Measurements from ENCODE around the gene ENOX1.

- TF ChIP-seq ARNT (IDR thresholded peaks at IDR 0.05), result no peak
- TF ChIP-seq TARDBP (IDR thresholded peaks at IDR 0.05), result no peak
- no peak for TF ChIP-seq L3MBTL2 (conservative IDR thresholded peaks at IDR 0.05)
- TF ChIP-seq LEF1 (IDR thresholded peaks at IDR 0.05; ENCODE audit: borderline replicate concordance), result no peak
- no peak for TF ChIP-seq PKNOX1 (IDR thresholded peaks at IDR 0.05)
- no peak for TF ChIP-seq BHLHE40 (IDR thresholded peaks at IDR 0.05; ENCODE audit: borderline replicate concordance)
- TF ChIP-seq NFRKB (IDR thresholded peaks at IDR 0.05), result no peak
These were observed 338.0 kb downstream of the ENOX1 start for GRCh38 chr13:43448605-43449336.
